NB4 (cell line): ENCODE results near the gene ARMC12.

Experiments used
- DNase-seq: peaks from one replicate; pipeline ENCODE4 v3.0.0; 2010; ENCODE audit warnings: low read depth
- H3K4me3 ChIP-seq: one replicate; pipeline ENCODE4 v1.5.1; 2011; ENCODE audit warnings: mild to moderate bottlenecking, low read depth, low read length, moderate library complexity
- MYC ChIP-seq: IDR thresholded peaks from 2 replicates; pipeline ENCODE4 v1.6.1; 2011; ENCODE audit warnings: low read depth, low read length
- POLR2A ChIP-seq: IDR thresholded peaks from 2 replicates; pipeline ENCODE4 v1.6.1; 2011; ENCODE audit warnings: mild to moderate bottlenecking; ENCODE audit not compliant: insufficient read length; ENCODE audit errors: extremely low read depth
- TF ChIP-seq, protein P1 (sequence below): IDR thresholded peaks from 2 replicates; pipeline ENCODE4 v1.6.1; 2011; ENCODE audit warnings: low read depth, low read length
- TF ChIP-seq, protein P2 (sequence below): IDR thresholded peaks from one replicate; pipeline ENCODE4 v1.5.1; 2012; ENCODE audit warnings: low read depth, low read length

The ARMC12 gene

DNA sequence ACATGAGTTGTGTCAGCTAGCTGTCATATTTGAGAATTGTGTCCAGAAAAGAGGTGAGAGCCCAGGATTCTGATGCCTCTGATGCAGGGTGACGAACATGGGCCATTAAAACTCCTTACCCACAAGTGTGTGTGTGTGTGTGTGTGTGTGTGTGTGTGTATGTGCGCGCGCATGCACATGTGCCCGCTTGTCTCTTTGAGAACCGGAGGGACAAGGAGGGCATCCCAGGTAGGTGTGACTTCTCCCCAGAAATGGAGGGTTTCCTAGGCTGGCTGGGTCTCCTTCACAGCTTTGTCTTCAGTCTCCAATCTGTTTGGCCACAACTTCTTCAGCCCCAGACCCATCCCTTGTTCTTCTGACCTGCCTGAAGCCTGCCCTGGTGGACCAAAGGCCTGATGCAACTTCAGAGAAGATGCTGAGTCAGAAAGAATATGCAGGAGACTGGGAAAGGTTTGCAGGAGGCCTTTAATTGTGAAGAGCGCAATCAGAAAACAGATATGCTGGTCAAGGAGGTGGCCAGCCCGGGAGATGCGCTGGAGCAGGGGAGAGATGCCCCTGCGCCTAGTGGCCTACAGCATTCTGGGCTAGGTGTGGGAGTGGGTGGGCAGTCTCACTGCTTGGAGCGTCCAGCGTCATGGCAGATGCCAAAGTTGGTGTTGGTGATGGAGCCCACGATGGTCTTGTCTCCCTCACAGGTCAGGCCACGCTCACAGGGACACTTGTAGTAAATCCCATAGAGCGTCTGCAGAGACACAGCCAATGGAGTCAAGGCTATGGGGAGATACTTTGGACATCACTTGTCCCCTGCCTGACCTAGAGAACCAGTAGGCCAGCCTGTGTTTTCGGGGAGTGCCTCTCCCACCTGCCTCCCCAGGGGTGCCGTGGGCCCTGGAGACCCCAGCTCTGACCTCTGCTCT, 58.0 kb downstream of the ARMC12 start:
- no peak for DNase-seq
- TF ChIP-seq, protein P1, sequence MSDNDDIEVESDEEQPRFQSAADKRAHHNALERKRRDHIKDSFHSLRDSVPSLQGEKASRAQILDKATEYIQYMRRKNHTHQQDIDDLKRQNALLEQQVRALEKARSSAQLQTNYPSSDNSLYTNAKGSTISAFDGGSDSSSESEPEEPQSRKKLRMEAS = no peak
- TF ChIP-seq, protein P2, sequence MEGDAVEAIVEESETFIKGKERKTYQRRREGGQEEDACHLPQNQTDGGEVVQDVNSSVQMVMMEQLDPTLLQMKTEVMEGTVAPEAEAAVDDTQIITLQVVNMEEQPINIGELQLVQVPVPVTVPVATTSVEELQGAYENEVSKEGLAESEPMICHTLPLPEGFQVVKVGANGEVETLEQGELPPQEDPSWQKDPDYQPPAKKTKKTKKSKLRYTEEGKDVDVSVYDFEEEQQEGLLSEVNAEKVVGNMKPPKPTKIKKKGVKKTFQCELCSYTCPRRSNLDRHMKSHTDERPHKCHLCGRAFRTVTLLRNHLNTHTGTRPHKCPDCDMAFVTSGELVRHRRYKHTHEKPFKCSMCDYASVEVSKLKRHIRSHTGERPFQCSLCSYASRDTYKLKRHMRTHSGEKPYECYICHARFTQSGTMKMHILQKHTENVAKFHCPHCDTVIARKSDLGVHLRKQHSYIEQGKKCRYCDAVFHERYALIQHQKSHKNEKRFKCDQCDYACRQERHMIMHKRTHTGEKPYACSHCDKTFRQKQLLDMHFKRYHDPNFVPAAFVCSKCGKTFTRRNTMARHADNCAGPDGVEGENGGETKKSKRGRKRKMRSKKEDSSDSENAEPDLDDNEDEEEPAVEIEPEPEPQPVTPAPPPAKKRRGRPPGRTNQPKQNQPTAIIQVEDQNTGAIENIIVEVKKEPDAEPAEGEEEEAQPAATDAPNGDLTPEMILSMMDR = no peak
- TF ChIP-seq MYC (no peak), POLR2A (no peak)
- H3K4me3 ChIP-seq = no peak overlapping the region

DNA sequence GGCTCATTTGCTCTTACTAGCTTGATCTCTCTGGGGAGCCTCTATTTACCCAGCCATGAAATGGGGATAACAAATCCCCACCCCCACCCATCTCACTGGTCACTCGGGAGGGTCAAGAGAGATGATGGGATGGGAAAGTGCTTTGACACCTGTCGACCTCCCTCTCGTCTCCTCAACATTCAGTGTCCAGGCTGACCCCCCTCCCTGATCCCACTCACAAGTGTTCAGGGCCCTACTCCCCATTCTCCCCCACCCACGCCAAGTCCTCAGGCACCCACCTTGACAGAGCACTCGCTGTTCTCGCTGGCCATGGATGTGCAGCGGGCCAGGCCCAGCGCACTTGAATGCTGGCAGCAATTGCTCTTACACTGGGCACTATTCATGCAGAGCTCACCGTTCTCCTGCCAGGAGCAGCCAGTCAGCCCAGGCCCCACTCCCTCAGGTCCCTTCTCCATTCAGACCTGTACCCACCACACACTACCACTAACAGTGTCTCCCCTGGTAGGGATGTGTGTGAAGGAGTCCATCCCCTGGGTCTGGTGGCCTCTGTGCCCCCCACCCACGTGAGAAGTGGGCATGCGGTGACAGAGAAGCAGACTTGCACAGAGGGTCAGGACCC, 58.7 kb downstream of the ARMC12 start:
- TF ChIP-seq, protein P2 = no peak
- TF ChIP-seq, protein P1 = no peak
- H3K4me3 ChIP-seq = no peak overlapping the region
- no peak for DNase-seq

DNA sequence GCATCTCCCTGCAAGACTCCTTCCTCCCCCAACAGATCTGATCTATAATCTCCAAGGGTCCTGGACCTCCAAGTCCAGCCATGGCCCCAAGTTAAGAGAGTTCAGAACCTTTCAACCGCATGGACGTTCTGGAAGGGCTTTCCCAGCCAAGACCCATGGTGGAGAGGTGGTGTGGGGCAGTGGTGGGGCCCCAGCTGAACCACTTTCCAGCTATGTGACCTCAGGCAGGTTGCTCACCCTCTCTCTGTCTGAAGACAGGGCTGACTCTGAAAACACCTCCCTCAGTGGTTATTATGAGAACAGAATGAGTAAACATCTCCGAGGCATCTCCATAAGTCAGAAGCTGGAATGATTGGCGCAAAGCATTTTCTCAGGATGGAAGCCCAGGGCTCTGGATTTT, 59.4 kb downstream of the ARMC12 start:
- no peak overlapping the region for H3K4me3 ChIP-seq
- TF ChIP-seq, protein P2 = no peak
- TF ChIP-seq POLR2A (no peak), MYC (no peak)
- TF ChIP-seq, protein P1 = no peak
- DNase-seq = no peak

DNA sequence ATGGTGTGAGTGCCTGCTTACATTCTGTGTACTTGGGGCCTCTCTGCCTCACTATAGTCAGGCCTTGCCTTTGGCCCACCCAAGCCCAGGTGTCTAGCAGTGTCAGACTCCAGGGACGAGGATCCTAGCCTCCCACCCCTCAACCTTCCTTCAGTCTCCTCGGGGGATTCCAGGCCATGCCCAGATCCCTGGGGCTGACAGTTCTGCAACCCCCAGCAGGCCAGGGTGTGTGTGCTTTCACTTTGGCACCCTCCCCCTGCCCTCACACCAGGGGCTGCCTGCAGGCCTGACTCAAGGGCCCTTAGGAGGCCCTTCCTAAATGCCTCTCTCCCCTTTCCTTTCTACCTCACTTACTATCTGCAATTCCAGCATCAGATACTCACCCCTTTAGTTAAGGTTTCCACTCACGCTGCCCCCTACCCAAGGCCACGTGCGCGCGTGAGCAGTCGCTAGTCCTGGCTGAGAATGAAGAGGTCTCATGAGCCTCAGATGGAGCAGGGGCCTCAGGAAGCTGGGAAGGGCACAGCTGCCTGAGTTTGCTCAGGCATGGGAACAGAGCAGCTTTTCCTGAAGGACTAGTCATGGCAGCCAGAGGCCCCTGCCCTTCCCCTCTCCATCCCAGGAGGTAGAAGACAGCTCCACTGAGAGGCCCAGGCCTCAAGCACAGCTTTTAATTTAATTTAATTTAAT, 61.1 kb downstream of the ARMC12 start:
- no peak for DNase-seq
- no peak overlapping the region for H3K4me3 ChIP-seq
- TF ChIP-seq, protein P1 = no peak
- TF ChIP-seq MYC (no peak), POLR2A (no peak)
- TF ChIP-seq, protein P2 = no peak
